Measurements from ENCODE around the gene MICAL2.

MICAL2 gene

DNA sequence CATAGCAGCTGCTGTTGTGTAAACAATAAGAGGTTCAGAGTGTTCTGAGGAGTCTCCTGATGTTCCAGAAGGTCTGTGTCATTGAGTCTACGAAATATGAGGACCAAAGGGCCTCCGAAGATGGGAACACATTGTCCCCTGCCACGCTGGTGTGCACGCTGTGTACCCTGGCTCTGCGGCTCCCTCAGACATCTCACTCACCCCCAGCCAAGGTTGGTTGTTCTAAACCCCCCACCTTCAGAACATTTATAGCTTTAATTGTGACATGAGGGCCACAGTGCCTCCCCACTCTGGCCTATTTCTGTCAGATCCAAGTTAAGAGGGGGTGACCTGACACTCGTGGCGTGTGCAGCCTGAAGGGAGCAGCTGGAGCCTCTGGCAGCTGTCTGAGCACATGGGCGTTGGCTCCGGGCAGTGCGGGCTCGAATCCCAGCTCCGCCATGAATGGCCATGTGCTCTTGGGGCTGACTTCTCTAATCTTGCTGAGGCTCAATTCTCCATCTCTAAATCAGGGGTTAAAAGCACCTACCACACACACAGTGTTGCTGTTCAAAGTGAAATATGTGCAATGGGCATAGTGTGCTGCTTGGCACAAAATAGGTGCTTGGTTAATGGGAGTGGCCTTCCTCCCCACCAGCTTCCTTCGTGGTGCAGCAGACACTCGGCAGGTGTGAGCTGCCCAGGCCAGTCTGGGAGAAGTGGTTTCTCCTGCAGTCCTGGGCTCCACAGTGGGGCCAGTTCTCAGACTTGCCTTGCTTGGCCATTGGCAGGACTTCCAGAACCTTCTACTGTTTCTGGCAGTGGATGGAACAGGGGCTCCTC is 39.7 kb upstream of the MICAL2 start:
- no peak overlapping the region for H3K4me3 ChIP-seq (ENCODE audit: low read depth in 1 of 2, low read length in 1 of 2)
- H3K9me3 ChIP-seq = no peaks in the 10 kb centered on the region
- H3K36me3 ChIP-seq = no peaks in the 10 kb centered on the region
- H3K27ac ChIP-seq = no peak overlapping the region
- TF ChIP-seq, protein P1, sequence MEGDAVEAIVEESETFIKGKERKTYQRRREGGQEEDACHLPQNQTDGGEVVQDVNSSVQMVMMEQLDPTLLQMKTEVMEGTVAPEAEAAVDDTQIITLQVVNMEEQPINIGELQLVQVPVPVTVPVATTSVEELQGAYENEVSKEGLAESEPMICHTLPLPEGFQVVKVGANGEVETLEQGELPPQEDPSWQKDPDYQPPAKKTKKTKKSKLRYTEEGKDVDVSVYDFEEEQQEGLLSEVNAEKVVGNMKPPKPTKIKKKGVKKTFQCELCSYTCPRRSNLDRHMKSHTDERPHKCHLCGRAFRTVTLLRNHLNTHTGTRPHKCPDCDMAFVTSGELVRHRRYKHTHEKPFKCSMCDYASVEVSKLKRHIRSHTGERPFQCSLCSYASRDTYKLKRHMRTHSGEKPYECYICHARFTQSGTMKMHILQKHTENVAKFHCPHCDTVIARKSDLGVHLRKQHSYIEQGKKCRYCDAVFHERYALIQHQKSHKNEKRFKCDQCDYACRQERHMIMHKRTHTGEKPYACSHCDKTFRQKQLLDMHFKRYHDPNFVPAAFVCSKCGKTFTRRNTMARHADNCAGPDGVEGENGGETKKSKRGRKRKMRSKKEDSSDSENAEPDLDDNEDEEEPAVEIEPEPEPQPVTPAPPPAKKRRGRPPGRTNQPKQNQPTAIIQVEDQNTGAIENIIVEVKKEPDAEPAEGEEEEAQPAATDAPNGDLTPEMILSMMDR (IDR thresholded peaks at IDR 0.05) = no peak
- H3K27me3 ChIP-seq = no peaks in the 10 kb centered on the region
- peaks cover 15 to 17% of the 10 kb centered on the region in 2 experiments for H3K4me1 ChIP-seq (ENCODE audit: control insufficient read depth in 1 of 2, insufficient read depth in 1 of 2, low read depth in 1 of 2, low read length in 1 of 2)

DNA sequence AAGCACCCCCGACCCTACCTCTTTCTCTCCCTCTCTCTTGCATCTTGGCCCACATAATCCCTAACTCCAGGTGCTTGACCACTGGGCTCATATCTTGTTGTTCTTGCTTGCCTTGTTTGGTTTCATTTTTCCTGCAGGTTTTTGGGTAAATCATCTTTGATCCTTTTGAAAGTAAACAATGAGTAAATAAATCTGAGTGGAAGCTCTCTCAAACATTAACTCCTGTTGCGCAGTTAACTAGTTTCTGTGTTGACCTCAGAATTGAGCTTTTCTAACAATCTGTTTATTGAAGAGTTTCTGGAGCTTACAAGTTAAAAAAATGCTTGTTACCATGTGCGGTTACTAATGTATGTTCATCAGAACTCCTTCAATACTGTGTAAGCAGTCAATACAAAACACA is 38.8 kb upstream of the MICAL2 start:
- TF ChIP-seq, protein P1 (IDR thresholded peaks at IDR 0.05) = no peak
- no peak overlapping the region for H3K4me3 ChIP-seq (ENCODE audit: low read depth in 1 of 2, low read length in 1 of 2)
- no peak overlapping the region for H3K27ac ChIP-seq
- no peaks in the 10 kb centered on the region for H3K9me3 ChIP-seq
- peaks cover 7 to 9% of the 10 kb centered on the region in 2 experiments for H3K4me1 ChIP-seq (ENCODE audit: control insufficient read depth in 1 of 2, insufficient read depth in 1 of 2, low read depth in 1 of 2, low read length in 1 of 2)
- H3K27me3 ChIP-seq = no peaks in the 10 kb centered on the region
- H3K36me3 ChIP-seq = no peaks in the 10 kb centered on the region

DNA sequence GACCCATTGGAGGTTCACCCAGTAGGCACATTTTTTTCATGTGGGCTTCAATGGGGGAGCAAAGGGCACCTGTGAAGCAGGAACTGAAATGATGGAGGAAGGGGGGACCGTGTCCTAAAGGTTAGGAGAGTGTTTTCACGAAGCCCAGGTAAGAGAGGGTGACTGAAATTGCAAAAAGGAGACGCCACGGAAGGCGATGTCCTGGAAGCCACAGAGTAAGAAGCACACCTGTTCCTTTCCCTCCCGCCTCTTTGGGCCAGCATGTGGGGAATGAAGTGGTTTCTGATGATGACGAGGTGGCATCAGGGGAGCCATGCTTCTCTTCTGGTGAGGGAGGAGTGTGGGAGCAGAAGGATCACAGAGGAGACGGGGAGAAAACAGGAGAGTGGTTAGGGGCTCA is 37.0 kb upstream of the MICAL2 start:
- Histone ChIP-seq H3K4me3 (ENCODE audit: low read depth in 1 of 2, low read length in 1 of 2) (no peak overlapping the region), H3K27ac (no peak overlapping the region), H3K9me3 (no peaks in the 10 kb centered on the region), H3K36me3 (no peaks in the 10 kb centered on the region), H3K27me3 (no peaks in the 10 kb centered on the region), H3K4me1 (ENCODE audit: control insufficient read depth in 1 of 2, insufficient read depth in 1 of 2, low read depth in 1 of 2, low read length in 1 of 2) (peaks cover 2 to 3% of the 10 kb centered on the region in 2 experiments)
- TF ChIP-seq, protein P1 (IDR thresholded peaks at IDR 0.05) = no peak

DNA sequence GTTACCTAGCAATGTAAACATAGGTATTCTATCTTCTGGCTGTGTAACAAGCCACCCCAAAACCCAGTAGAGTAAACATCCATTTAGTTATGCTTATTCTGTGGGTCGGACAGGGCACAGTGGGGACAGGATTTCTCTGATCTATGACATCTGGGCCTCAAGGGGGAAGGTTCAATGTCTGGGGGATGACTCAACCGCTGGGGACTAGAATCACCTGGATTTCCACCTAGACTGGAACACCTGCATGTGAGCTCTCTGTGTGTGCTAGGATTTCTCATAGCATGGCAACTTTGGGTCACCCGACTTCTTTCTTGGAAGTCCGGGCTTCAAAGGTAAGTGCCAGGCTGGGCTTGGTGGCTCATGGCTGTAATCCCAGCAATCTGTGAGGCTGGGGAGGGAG is 36.5 kb upstream of the MICAL2 start:
- TF ChIP-seq, protein P1 (IDR thresholded peaks at IDR 0.05) = no peak
- H3K4me3 ChIP-seq (ENCODE audit: low read depth in 1 of 2, low read length in 1 of 2) = no peak overlapping the region
- H3K27ac ChIP-seq = no peak overlapping the region
- no peaks in the 10 kb centered on the region for H3K36me3 ChIP-seq
- H3K27me3 ChIP-seq = no peaks in the 10 kb centered on the region
- no peaks in the 10 kb centered on the region for H3K9me3 ChIP-seq
- peaks cover 3% of the 10 kb centered on the region in 2 experiments for H3K4me1 ChIP-seq (ENCODE audit: control insufficient read depth in 1 of 2, insufficient read depth in 1 of 2, low read depth in 1 of 2, low read length in 1 of 2)

DNA sequence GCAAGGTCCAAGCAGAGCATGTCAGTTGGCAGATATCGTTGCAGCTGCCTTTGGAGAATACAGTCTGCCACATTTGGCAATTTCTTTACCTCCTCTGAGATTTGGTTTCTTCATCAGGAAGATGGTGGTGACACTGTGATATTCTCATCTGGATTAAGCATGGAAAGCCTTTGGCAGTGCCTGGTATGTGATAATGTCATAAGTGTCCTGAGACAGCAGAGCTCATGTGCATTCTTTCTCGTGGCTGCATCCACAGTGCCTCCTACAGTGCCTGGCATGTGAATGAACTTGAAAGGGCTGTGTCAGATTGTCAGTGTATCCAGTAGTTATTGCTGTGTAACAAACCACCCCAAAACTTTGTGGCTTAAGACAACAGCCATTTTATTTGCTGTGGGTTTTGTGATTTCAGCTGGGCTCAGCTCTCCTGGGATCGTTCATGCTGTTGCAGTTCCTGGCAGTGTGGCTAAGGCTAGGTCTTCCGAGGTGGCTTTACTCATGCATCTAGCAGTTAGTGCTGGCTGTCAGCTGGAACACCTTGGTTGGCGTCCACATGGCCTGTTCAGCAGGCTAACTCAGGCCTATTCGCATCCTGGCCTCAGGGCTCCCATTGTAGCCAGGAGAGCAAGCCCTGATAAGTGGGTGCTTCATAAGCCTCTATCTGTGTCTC is 35.7 kb upstream of the MICAL2 start:
- no peak overlapping the region for H3K27ac ChIP-seq
- TF ChIP-seq, protein P1 (IDR thresholded peaks at IDR 0.05) = no peak
- H3K27me3 ChIP-seq = no peaks in the 10 kb centered on the region
- H3K4me1 ChIP-seq (ENCODE audit: control insufficient read depth in 1 of 2, insufficient read depth in 1 of 2, low read depth in 1 of 2, low read length in 1 of 2) = peaks cover 3% of the 10 kb centered on the region in 2 experiments
- H3K4me3 ChIP-seq (ENCODE audit: low read depth in 1 of 2, low read length in 1 of 2) = no peak overlapping the region
- no peaks in the 10 kb centered on the region for H3K36me3 ChIP-seq
- H3K9me3 ChIP-seq = no peaks in the 10 kb centered on the region

Data from neutrophil (primary cell).